NCI-H1417 (cell line): ENCODE results near the gene CHGA.

ENCODE experiments used
- DNase-seq, 3 experiments: peaks; one replicate each; lab custom pipeline; 2025; lab: John Stamatoyannopoulos, UW

Gene CHGA

DNA sequence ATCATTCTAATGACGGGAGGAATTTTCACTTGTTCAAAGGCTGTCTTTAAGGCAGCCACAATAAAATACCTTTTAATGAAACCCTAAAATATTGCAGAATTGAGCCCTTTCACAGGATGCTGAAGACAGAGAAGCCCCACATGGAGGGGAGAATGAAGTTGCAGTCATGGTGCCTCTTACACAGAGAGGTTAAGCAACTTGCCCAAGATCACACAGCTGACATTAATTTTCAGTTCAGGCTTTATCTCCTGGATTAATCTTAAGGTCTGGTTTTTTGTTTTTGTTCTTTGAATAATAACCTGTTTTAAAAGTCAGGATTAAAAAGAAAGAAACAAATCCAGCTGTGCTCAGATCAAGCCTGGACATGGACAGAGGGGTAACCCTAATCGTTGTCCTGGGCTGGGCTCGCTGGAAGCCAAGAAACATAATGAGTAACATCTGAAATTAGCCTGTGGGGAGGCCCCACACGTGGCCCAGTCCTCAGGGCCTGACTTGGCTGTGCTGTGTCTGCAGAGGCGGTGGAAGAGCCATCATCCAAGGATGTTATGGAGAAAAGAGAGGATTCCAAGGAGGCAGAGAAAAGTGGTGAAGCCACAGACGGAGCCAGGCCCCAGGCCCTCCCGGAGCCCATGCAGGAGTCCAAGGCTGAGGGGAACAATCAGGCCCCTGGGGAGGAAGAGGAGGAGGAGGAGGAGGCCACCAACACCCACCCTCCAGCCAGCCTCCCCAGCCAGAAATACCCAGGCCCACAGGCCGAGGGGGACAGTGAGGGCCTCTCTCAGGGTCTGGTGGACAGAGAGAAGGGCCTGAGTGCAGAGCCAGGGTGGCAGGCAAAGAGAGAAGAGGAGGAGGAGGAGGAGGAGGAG lies 8.0 kb downstream of the CHGA start:
- no peak for DNase-seq

DNA sequence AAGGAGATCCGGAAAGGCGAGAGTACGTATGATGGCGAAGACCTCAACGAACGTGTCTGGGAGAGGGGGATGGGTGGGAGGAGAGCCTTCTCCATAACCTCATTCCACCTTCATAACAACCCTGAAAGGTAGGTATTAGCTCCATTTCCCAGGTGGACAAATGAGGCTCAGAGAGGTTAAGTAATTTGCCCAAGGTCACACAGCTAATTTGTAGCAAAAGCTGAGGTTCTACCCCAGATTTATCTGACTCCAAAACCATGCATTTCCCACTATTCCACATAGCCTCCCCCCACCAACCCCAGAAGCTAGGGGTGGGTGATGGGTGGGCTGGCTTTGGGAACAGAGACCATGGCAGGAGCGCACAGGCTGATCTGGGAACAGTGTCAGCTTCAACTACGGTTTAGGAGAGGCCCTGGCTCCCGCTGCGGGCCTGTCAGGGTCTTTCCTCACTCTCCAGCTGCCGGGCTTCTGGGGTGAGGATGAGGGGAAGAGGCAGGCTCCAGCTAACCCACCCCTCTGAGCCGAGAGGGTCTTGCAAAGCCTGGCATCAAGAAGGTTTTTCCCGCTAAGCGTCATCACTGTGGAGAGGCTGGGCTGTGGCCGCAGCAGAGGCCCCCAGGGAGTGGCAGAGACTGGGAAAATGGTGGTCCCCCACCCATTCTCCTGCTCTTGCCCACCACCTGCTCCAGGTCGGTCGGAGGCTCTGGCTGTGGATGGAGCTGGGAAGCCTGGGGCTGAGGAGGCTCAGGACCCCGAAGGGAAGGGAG lies 8.9 kb downstream of the CHGA start:
- DNase-seq = no peak

DNA sequence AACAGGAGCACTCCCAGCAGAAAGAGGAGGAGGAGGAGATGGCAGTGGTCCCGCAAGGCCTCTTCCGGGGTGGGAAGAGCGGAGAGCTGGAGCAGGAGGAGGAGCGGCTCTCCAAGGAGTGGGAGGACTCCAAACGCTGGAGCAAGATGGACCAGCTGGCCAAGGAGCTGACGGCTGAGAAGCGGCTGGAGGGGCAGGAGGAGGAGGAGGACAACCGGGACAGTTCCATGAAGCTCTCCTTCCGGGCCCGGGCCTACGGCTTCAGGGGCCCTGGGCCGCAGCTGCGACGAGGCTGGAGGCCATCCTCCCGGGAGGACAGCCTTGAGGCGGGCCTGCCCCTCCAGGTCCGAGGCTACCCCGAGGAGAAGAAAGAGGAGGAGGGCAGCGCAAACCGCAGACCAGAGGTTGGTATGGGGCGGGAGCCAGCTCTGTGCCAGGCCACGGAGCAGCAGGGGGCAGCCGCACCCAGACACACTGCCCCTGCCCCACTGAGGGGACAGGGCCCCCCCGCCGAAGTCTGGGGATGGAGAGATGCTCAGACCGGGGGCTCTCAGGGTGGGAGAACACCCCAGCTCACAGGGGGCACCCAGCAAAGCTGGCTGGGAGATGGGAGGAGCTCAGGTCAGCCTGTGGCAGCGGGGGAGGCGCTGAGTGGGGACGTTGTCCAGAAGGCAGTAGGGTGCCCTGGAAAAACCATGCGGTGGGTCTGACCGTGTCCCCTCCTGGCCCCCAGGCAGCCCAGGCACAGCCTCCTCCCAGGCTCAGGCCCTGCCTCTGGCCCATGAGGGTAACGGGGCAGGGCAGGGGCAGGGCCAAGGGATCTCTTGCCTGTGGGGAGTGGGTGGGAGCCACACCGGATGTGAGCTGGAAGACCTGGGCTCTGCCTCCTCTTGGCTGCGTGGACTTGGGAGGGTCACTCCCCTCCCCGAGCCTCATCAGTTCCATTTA lies 9.8 kb downstream of the CHGA start:
- no peak for DNase-seq

DNA sequence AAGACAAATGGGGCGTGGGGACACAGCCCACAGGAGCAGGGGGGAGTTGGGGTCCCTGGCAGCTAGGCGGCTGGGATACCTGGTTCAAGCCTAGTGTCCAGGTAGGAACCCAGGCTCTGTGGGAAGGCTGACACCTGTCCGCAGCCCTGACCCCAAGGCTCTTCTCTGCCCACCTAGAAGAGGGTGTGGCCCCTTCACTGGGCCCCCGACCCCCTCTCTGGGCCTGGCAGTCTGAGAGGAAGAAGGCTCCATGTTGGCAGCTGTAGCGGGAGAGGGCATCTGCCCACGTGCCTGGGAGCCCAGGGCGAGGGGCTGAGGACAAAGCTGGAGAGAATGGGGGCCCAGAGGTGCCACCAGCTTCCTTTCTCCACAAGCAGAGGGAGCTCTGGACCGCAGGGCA lies 10.5 kb downstream of the CHGA start:
- no peak for DNase-seq

DNA sequence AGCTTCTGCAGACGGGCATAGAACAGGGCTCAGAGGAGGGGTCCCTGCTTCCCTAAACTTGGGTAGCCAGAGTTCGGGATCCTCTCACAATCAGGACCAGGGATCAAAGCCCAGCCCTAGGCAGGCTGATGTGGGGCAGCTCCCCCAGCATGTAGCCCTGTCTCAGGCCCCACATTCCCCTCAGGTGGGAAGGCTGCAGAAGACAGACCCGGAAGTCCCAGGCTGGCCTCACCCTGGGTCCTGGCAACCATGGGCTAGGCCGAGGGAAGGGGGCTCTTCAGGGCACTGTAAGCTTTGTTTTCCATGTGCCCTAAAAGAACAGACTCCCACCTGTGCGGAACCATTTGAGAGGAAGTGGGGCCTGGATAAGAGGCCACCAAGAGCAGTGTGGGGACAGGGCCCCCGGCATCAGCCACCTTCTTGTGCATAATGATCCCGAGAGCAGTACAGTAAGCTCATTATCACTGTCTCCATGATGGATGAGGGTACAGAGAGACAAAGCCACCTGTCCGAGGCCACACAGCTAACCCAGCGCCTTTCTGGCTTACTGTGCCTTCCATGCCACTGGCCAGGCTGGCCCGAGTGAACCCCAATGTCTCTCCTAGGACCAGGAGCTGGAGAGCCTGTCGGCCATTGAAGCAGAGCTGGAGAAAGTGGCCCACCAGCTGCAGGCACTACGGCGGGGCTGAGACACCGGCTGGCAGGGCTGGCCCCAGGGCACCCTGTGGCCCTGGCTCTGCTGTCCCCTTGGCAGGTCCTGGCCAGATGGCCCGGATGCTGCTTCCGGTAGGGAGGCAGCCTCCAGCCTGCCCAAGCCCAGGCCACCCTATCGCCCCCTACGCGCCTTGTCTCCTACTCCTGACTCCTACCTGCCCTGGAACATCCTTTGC lies 11.5 kb downstream of the CHGA start:
- DNase-seq = peak in 1 of 3 experiments; percentile 40

DNA sequence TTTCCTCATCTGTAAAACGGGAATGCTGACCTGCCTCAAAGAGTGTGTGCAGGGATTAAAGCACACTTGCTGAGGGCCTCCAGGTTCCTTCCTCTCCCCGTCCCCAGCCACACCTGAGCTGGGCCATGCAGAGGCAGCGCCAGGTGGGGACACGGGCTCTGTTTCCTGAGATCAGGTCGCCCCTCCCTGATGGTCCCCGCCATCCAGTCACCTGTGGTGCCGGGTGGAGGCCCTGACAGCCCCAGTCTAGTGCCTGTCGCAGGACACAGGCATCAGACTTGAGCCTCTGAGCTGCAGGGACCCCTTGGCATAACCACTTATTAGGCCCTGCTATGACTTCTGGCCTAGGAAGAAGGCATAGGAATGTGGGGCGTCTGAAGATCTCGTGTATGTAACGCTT lies 12.5 kb downstream of the CHGA start:
- peak in 1 of 3 experiments; percentile 42 for DNase-seq

DNA sequence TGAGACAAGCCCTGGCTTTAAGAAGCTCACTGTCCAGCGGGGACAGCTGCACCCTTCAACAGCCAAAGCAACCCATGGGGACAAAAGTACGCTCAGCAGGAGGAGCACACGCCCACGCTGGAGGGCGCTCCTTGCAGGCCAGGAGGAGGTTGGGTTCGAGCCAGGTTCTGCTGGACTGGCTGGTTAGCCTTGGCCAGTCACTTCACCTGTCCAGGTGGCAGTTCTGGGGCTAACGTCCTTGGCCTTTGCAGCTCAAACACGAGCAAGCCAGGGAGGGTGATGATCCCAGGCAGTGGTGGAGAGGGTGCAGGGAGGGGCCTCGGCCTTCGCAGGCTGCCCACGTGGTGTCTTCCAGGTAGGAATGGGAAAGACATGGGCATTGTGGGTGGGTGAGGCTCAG lies 13.1 kb downstream of the CHGA start:
- peak in 1 of 3 experiments; percentile 45 for DNase-seq

DNA sequence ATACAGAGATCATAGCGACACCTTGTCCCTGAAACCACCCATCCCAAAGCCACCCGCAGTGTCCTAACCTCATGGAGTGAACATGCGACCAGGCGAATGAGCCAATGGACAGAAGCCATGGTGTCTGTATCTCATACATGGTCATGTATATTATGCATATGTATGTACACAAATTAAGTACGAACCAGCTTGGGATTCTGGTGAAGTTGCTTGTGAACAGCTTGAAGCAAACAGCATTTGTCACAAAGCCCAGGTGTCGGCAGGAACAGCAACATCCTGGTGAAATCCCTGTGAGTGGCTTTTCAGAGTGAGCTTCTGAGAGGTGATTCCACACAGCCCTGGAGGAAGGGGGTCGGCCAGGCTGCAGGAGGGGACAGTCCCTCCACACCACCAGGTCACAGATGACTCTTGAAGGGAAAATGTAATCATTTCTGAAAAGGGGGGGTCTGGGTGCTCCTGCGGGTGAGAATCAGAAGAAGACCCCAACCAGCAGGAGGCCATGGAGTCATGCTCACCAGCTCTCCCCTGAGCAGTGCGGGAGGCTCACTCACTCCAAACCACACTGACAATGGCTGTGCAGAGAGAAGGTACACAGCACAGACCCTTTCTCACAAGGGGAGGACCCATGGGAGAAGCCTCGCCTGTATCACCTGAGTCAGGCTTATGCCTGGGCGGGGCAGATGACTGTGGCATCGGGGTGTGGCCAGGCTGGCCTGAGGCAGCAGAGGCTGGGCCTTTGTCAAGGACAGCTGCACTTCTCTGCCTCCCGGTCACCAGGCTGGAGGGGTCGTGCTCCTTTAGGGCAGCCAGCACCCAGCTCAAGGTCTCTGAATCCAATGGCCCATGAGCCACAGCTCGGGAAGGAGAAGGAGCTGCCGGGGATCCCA lies 14.3 kb downstream of the CHGA start:
- DNase-seq = peak; percentile 18 to 92 (median 35)

DNA sequence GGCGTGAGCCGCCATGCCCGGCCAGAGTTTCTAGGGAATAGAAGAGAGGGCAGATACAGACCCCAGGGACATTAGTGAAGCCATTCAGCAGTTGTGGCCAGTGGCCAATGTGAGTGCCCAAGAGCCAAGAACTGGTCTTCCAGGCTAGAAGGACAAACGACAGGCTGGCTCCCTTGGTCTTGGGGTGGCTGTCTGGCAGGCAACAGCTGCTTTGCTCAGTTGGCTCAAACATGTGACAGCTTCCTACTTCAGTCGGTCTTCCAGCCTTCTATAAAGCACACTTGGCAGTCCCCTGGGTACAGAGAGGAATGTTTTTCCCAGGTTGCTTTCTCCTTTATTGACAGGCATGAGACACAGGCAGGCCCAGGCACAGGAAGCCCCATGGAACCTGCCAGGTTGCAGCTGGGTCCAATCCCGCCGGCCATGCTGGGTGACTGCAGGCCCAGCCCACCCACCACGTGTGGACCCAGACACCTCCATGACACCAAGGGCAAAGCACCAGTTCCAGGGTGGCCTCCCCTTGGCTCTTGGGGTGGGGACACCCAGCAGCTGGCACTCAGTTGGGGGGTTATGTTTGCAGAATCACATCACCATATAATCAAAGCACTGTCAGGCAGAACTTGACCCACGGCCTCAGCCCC lies 15.4 kb downstream of the CHGA start:
- peak; percentile 23 to 89 (median 54) for DNase-seq

DNA sequence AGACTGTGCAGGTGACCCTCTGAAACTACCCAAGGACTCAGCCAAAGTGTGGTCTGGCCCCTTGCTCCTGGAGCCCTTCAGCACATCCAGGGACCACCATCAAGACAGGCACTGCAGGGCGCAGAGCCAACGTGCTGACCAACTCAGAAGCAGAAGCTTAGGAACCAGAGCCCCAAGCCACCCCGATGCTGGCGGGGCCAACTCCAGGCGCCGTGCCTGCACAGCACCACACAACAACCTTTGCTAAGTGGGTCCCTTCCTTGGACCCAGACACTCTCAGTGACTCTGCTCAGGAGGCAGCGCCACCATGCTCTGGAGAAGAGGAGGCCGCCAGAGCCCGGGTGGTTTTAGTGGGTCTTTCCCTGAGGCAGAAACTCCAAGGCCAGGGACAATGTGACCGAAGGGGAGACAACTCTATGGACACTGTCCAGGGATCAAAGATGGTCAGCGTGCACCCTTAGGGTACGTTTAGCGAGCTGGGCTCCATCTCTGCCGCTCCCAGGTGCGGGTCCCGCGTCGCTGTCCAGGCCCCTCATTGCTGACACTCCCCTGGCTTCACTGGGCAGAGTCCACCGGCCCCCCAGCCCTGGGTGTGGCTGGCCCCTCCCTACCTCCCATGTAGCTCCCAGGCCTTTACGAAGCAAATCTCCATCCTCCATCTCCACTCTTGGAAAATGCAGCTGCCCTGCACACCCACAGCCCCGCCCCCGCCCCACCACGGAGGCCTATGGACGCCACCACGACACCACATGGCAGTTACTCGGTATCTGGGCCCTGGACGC lies 16.1 kb downstream of the CHGA start:
- no peak for DNase-seq

DNA sequence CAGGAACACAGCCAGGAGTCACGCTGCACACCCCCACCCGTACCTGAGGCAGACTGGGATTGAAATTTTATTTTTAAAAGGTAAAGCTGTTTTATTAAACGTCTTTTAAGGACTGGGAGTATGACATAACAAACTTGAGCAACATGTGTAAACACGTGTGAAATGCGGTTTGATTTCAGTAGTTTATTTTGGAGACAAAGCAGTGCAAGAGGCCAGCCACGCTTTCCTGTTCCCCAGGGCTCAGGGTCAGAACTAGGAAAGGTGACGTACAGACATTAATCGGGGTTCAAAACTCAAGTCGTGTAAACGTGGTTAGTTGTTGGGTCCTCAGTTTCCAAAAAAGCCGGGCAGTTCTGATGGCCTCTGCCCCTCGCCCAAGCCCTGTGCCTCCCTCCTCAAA lies 16.7 kb downstream of the CHGA start:
- DNase-seq = no peak

DNA sequence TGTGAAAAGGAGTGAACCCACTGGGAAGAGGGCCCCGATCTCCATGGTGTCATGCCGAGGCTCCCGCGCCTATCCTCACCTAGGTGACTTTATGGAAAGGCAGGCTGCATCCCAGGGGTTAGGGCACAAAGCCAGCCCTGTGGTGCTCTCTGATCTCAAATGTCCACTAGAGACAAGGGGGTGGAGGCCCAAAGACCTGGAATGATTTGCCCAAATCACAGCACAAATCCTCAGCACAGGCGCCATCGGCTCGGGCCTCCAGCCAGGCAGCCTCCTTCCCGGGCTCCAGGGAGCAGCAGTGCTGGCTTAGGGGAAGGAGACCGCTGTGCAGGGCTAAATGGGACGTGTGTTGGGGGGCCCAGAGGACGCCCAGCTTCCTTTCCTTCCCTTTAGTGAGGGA lies 17.6 kb downstream of the CHGA start:
- DNase-seq = no peak

DNA sequence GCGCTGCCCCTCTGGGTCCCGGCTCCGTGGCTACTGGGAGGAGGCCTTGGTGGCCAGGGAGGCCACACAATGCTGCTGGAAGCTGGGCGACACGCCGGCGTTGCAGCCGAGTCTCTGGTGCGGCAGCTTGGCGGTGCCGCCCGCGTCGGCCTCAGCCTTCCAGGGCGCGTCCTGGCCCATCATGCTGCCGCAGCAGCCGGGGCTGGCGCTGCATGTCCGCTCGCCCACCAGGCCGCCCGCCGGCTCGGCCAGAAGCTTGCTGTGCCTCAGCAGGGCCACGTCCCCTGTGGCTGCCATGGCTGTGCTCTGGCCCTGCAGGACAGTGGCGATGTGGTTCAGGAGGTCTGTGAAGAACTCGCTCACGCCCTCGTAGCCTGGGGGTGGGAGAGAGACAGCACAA lies 18.6 kb downstream of the CHGA start:
- DNase-seq = no peak

DNA sequence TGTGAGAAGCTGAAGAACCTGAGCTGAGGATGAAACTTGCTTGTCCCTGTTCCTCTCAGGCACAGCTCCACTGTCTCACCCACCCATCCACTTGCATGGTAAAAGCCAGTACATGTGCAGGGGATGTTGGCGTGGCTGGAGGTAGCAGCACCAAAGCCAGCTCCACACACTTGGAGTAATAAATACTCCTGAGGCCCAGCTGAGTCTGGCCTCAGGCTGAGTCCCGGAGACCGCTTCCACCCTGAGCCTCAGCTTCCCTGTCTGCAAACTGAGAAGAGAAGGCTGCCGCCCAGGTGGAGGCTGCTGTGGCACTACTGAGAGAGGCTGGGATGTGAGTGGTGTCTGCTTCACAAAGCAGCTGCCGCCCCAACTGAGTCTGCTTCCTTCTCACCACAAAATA lies 19.2 kb downstream of the CHGA start:
- DNase-seq = no peak

DNA sequence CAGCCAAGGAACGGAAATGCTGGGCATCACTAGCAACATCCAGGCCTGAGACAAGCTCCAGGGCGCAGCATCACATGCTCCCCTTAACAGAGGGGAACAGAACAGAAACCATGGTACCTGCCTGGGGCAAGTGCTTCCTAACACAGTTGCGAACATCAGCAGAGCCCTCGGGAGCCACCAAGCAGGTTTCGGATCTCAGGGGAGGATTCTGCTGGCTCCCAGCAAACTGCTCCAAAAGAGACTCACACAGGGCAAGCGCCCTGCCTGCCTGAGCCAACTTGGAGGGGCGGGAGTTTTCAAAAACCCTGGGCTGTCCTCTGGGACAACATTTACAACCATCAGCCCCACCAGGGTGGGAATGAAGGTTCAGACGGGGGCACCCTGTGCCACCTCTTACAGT lies 19.6 kb downstream of the CHGA start:
- DNase-seq = no peak

DNA sequence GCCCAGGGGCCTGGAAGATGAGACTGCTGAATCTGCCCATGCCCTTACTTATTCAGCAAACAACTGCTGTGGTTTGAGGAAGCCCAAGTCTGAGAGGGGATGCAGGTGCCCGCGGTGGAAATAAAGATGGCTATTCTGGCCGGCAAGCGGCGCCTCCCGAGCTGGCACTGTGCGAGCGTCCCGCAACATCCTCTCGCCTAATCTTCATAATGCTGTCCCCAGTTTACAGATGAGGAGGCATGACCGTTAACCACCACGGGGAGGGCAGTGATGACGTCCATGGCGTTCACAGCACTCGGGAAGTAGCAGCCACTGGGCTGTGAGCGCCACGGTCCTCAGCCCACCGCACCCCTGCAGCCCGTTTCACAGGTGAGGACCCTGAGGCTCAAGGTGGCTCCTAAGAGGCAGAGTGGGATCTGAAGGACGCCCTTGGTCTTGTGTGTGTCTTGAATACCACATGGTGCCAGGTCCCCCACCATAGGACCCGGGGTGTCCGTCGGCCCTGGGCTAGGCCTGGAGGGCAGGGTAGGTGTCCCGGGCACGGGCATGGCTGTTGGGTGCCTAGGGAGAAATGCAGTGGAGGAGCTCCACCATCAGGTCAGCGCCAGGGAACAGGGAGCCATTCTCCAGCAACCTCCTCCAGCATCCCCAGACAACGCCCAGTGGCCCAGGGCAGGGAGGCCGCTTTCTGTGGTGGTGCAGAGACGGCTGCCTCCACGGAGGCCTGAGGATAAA lies 20.2 kb downstream of the CHGA start:
- DNase-seq = no peak

DNA sequence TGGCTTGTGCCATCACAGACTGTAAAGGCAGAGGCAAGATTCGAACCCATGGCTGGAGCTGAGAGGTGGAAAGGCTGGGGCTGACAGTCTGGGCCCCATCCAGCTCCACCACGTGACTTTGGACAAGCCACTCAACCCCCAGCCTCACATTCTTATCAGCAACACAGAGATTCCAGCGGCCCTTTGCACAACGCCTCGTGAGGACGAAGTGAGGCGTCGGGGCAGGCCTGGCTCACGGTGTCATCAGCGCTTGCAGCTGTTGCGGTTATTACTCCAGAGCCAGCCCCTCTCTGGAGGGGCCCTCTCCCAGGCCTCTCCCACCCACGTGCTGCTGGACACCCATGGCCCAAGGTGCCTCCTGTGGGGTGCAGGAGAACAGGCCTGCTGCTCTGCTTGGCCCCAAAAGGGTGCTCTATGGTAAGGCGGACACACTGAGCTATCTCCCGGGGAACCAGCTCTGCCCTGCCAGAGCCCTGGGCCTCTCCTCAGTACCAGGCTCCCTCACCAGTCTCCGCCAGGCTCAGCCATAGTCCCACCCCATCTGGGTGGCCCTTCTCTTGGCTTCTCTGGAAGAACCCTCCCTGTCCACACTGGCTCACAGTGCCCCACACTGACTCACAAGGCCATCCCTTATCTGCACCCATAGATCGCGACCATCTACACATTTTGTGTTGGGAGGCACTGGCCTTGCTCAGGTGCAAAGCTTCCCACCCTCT lies 21.1 kb downstream of the CHGA start:
- DNase-seq = no peak
